NCI-H2029 (cell line): ENCODE data around the gene OR56B4.

ENCODE experiments used
- DNase-seq: peaks from one replicate; lab custom pipeline; 2025; lab: John Stamatoyannopoulos, UW

Gene OR56B4

DNA sequence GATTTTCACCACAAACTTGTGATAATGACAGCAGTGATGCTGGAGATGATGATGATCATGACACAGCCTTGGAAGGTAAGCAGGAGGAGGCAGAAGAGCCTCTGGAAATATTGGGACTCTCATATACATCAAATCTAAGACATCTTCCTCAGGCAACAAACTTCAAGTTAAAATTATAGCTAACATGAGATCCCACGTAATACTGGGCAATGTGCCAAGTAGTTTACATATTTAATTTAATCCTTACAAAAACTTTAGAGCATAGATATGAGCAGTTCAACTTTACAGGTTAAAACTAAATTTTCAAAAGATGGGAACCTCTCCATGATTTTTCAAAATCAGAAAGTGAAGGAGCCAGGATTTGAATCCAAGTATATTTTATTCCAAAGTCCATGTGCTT lies 43.6 kb downstream of the OR56B4 start:
- DNase-seq = no peak

DNA sequence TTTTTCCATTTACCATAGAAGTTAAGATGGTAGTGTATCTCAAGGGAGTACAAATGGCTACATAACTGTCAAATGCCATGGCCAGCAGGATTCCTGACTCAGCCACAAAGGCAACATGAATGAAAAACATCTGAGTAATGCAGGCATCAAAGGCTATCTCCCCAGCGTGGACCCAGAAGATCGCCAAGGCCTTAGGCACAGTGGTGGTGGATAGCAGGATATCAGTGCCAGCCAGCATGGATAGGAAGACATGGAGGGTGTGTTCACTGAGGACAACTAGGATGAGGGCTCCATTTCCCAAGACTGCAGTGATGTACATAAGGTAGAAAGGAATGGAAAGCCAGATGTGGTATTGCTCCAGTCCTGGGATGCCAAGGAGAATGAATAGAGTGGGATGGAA lies 44.6 kb downstream of the OR56B4 start:
- no peak for DNase-seq

DNA sequence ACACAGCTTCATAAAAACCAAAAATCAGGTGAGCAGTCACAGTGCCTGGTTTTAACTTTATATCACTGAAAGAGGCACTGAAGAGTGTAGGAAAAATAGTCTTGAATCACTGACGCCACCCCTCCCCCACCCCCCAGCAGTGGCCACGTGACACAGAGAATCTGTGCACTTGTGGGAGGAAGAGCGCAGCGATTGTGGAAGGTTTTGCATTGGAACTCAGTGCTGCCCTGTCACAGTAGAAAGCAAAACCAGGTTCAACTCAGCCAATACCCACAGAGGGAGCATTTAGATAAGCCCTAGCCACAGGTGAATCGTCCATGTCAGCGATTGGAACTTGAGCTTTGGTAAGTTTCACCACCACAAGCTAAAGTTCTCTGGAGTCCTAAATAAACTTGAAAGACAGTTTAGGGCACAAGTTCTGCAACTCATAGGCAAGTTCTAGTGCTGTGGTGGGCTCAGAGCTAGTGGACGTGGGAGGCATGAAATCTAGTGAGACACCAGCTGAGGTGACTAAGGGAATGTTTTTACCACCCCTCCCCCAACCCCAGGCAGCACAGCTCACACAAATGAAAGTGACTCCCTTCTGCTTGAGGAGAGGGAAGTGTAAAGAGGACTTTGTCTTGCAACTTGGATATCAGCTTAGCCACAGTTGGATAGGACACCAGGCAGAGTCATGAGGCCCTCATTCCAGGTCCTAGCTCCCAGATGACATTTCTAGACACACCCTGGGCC lies 49.3 kb downstream of the OR56B4 start:
- no peak for DNase-seq
